Measurements from ENCODE around the gene DLEU7. TPM values are rescaled to one million over a fixed set of nuclear protein-coding genes. Genes with fewer than 3 reads are reported as not detected.

DLEU7 gene
- total RNA-seq, 1 experiment from 2014 or later: 1.5 TPM

DNA sequence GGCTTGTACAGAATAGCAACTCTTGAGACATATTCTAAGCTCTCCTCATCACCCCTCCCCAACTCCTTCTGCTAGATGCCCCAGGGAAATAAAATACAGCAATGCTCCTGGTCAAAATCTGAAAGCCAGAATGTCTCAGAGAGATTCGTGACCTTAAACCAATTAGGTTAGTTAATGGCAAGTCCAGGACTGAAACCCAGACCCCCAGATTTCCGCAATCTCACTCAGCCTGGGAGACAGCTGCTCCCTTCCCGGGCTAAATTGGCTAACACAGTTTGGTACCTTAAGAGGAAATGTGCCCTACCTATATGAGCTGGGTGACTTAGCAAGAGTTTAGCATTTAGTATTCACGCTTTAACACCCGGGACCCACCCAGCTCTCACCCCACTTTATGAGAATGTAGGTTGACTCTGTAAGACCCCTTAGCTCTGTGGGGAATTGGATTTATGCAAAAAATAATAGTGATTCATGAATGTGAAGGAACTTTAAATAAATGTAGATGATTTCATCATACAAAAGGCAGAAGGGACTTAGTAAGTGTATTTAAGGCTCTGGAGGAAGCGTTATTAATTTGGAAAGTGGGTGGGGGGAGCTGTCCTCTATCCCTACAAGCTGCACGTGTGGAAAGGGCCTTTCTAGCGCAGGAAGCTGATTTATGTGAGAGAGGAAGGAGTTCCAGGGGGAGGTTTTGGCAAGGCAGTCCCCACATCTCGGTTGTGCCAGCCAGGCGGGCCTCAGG lies 1.1 kb downstream of the DLEU7 start:
- no peaks in the 10 kb centered on the region; a peak in 1 of 5 replicates for H3K9me3 Mint-ChIP-seq
- peaks cover 0 to 8% (median 0%) of the 10 kb centered on the region in 3 experiments; a peak in 3 of 7 replicates for H3K36me3 Mint-ChIP-seq (ENCODE audit: insufficient read depth in 1 of 3, low read depth in 3 of 3)
- Histone ChIP-seq H3K27me3 (ENCODE audit: insufficient read depth, low read length) (peaks cover 2% of the 10 kb centered on the region; the same call in 1 of the 2 replicates), H2AK5ac (ENCODE audit: insufficient read length, low read length) (no peak overlapping the region), H3K9me3 (ENCODE audit: control insufficient read depth, low read depth, low read length) (no peaks in the 10 kb centered on the region), H4K5ac (ENCODE audit: insufficient read length, low read depth, low read length) (no peak overlapping the region), H2BK120ac (ENCODE audit: low read depth, low read length, poor library complexity, severe bottlenecking) (no peak overlapping the region), H3K9ac (ENCODE audit: extremely low read depth, insufficient read length, low read length) (peak overlapping the region; percentile 3), H3K79me1 (ENCODE audit: insufficient read depth, low read depth, low read length, poor library complexity, severe bottlenecking) (no peaks in the 10 kb centered on the region), H2BK15ac (ENCODE audit: low read depth, low read length) (no peak overlapping the region), H2BK5ac (ENCODE audit: insufficient read length, low read length) (no peak overlapping the region), H3K27ac (ENCODE audit: insufficient read length, low read depth, low read length) (no peak overlapping the region), H3K79me2 (ENCODE audit: insufficient read depth, low read length) (no peaks in the 10 kb centered on the region), H3K23ac (ENCODE audit: insufficient read length, low read depth, low read length) (no peak overlapping the region), H4K8ac (replicated peaks; ENCODE audit: insufficient read length, low read depth, low read length) (no peak overlapping the region), H3K56ac (ENCODE audit: insufficient read length, low read depth, low read length) (no peak overlapping the region), H2AFZ (ENCODE audit: low read length) (no peak overlapping the region), H3K4ac (ENCODE audit: low read depth, low read length) (no peak overlapping the region), H3K4me2 (ENCODE audit: insufficient read depth, insufficient read length, low read length) (peak overlapping the region; percentile 69), H3K4me1 (ENCODE audit: insufficient read depth, low read length) (peaks cover 4% of the 10 kb centered on the region; the same call in 1 of the 2 replicates), H3T11ph (ENCODE audit: low read length) (no peak overlapping the region), H4K91ac (ENCODE audit: insufficient read length, low read depth, low read length) (no peak overlapping the region), H2BK20ac (ENCODE audit: low read depth, low read length, poor library complexity, severe bottlenecking) (no peak overlapping the region), H3K14ac (ENCODE audit: insufficient read depth, low read length) (peak overlapping the region; percentile 62), H2BK12ac (ENCODE audit: insufficient read length, low read depth, low read length) (no peak overlapping the region), H3K23me2 (ENCODE audit: insufficient read length, low read depth, low read length, poor library complexity, severe bottlenecking) (peaks cover 11% of the 10 kb centered on the region), H4K20me1 (ENCODE audit: control insufficient read depth, insufficient read depth, insufficient read length) (no peaks in the 10 kb centered on the region), H3K18ac (ENCODE audit: insufficient read length, low read depth, low read length) (peak overlapping the region; percentile 32)
- peaks cover 19 to 22% of the 10 kb centered on the region in 2 experiments for H3K4me1 Mint-ChIP-seq
- no CpG with 5 or more reads among the region's 10 CpGs for WGBS (ENCODE audit: extremely low coverage, insufficient read length, low lambda C conversion rate)
- peak overlapping the region in 1 of 3 experiments; percentile 61; a peak in 1 of 7 replicates for H3K27ac Mint-ChIP-seq
- TF ChIP-seq, protein P1, sequence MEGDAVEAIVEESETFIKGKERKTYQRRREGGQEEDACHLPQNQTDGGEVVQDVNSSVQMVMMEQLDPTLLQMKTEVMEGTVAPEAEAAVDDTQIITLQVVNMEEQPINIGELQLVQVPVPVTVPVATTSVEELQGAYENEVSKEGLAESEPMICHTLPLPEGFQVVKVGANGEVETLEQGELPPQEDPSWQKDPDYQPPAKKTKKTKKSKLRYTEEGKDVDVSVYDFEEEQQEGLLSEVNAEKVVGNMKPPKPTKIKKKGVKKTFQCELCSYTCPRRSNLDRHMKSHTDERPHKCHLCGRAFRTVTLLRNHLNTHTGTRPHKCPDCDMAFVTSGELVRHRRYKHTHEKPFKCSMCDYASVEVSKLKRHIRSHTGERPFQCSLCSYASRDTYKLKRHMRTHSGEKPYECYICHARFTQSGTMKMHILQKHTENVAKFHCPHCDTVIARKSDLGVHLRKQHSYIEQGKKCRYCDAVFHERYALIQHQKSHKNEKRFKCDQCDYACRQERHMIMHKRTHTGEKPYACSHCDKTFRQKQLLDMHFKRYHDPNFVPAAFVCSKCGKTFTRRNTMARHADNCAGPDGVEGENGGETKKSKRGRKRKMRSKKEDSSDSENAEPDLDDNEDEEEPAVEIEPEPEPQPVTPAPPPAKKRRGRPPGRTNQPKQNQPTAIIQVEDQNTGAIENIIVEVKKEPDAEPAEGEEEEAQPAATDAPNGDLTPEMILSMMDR (conservative IDR thresholded peaks at IDR 0.05): no peak
- DNase-seq: no peak
- peak overlapping the region; percentile 64 to 80 for H3K4me3 Mint-ChIP-seq
- peaks cover 61% of the 10 kb centered on the region for H3K27me3 Mint-ChIP-seq (ENCODE audit: low read depth)

Data from H9 (cell line).